ENCODE measurements around the gene TTLL9.
"Not testable (repeated sequence)": the region's sequence is repeated elsewhere in the genome, so short reads cannot be mapped to it uniquely, and the experiment has no call there.

- TF ChIP-seq CTCF (IDR thresholded peaks at IDR 0.05); EZH2 (IDR thresholded peaks at IDR 0.05; ENCODE audit: borderline replicate concordance, insufficient read depth, low read depth, low read length, poor library complexity, severe bottlenecking): not testable (repeated sequence)
These were observed 42.4 kb upstream of the TTLL9 start for GRCh38 chr20:31828016-31828415.

All from B cell (primary cell).